Measurements from ENCODE around the gene IFI27. TPM values are rescaled to one million over a fixed set of nuclear protein-coding genes. Genes with fewer than 3 reads are reported as not detected.
A peak's percentile ranks its signal among the peaks of the same experiment; 100 is the strongest.

The IFI27 gene
- total and polyA plus RNA-seq, 10 of the 15 experiments (the other 5 are each of a cell fraction or from before 2014, with no cell fraction given): 1.1 to 45.5 (median 3.3) TPM

- peak; percentile 64; the same call in 1 of the 2 replicates for TF ChIP-seq ZNF207 (IDR thresholded peaks at IDR 0.05; ENCODE audit: borderline replicate concordance)
- TF ChIP-seq BHLHE40 (IDR thresholded peaks at IDR 0.05; ENCODE audit: borderline replicate concordance in 1 of 2, low read depth in 2 of 2, low read length in 1 of 2): peak; percentile 91 to 98; a peak in 3 of 4 replicates
- TF ChIP-seq SIX5 (IDR thresholded peaks at IDR 0.05; ENCODE audit: low read depth, low read length, severe bottlenecking): no peak
- no peak for TF ChIP-seq PRDM15 (CRISPR knock-in tag; IDR thresholded peaks at IDR 0.05)
- TF ChIP-seq SMAD5 (IDR thresholded peaks at IDR 0.05; ENCODE audit: low read depth): no peak
- no peak for TF ChIP-seq SREBF1 (IDR thresholded peaks at IDR 0.05; ENCODE audit: low read length)
- TF ChIP-seq SMC3 (IDR thresholded peaks at IDR 0.05; ENCODE audit: borderline replicate concordance, low read length): no peak
- no peak; the same call in 1 of the 2 replicates for TF ChIP-seq NFYA (IDR thresholded peaks at IDR 0.05; ENCODE audit: borderline replicate concordance, low read depth, low read length)
- TF ChIP-seq, protein P1, sequence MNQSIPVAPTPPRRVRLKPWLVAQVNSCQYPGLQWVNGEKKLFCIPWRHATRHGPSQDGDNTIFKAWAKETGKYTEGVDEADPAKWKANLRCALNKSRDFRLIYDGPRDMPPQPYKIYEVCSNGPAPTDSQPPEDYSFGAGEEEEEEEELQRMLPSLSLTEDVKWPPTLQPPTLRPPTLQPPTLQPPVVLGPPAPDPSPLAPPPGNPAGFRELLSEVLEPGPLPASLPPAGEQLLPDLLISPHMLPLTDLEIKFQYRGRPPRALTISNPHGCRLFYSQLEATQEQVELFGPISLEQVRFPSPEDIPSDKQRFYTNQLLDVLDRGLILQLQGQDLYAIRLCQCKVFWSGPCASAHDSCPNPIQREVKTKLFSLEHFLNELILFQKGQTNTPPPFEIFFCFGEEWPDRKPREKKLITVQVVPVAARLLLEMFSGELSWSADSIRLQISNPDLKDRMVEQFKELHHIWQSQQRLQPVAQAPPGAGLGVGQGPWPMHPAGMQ (IDR thresholded peaks at IDR 0.05; ENCODE audit: borderline replicate concordance): peak; percentile 47; the same call in 1 of the 2 replicates
- no peak for TF ChIP-seq IRF3 (IDR thresholded peaks at IDR 0.05)
- no peak for TF ChIP-seq ASH2L (IDR thresholded peaks at IDR 0.05; ENCODE audit: borderline replicate concordance, low read depth)
- TF ChIP-seq PAX5 (IDR thresholded peaks at IDR 0.05; ENCODE audit: borderline replicate concordance, low read depth, low read length): peak; percentile 89
- no peak for TF ChIP-seq RAD21 (IDR thresholded peaks at IDR 0.05; ENCODE audit: insufficient read depth, low read depth, low read length)
- TF ChIP-seq NFYB (IDR thresholded peaks at IDR 0.05; ENCODE audit: insufficient read depth, low read depth, low read length): peak; percentile 88
- TF ChIP-seq GATAD2B (conservative IDR thresholded peaks at IDR 0.05; ENCODE audit: low read depth): peak; percentile 68; the same call in 1 of the 2 replicates
- peak; percentile 85 for TF ChIP-seq DPF2 (IDR thresholded peaks at IDR 0.05)
- no peak for TF ChIP-seq JUND (IDR thresholded peaks at IDR 0.05; ENCODE audit: low read depth, low read length)
- no peak for TF ChIP-seq EP300 (IDR thresholded peaks at IDR 0.05; ENCODE audit: borderline replicate concordance in 1 of 2, control insufficient read depth in 1 of 2, low read depth in 2 of 2, low read length in 2 of 2)
- peak; percentile 52 for TF ChIP-seq IKZF1 (conservative IDR thresholded peaks at IDR 0.05)
- TF ChIP-seq MEF2B (IDR thresholded peaks at IDR 0.05; ENCODE audit: partially characterized antibody, poor library complexity, severe bottlenecking): peak; percentile 35
- peak; percentile 56 for TF ChIP-seq HDAC6 (IDR thresholded peaks at IDR 0.05; ENCODE audit: unreplicated experiment)
- TF ChIP-seq TCF3 (IDR thresholded peaks at IDR 0.05; ENCODE audit: borderline replicate concordance, insufficient read depth, low read depth, low read length): peak; percentile 50; the same call in 1 of the 2 replicates
- TF ChIP-seq EGR1 (IDR thresholded peaks at IDR 0.05; ENCODE audit: borderline replicate concordance in 1 of 2, low read depth in 2 of 2, low read length in 2 of 2): no peak
- no peak for TF ChIP-seq SRF (IDR thresholded peaks at IDR 0.05; ENCODE audit: low read depth in 2 of 2, low read length in 2 of 2)
Observed at GRCh38 chr14:94080621-94081385, 29.7 kb upstream of the IFI27 start, which contains the start of the genes DDX24 and IFI27L1 (continued).
